ENCODE data around the gene ABHD17A. TPM values are rescaled to one million over a fixed set of nuclear protein-coding genes. Genes with fewer than 3 reads are reported as not detected.
A peak's percentile ranks its signal among the peaks of the same experiment; 100 is the strongest.

The ABHD17A gene
- total RNA-seq, 1 donor from 2014 or later, result 83.0 TPM

DNA sequence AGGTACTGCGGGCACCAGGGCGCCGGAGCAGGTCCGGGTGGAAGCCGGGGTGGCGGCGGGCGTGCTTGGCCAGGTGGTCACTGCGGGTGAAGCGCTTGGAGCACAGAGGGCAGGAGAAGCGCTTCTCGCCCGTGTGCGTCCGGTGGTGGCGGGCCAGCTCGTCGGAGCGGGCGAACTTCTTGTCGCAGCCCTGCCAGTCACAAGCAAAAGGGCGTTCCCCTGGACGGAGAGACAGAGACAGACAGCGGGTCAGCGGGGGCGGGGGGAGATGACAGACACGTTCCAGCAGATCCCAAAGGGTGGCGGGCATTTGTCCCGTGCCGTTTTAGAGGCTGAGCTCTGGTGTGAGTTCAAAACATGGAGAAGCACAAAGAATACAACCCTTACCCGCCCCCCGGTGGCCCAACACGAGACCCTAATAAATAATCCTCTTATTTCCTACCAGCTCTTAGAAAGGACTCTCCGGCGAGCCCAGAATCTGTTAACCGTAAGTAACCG lies 30.7 kb downstream of the ABHD17A start:
- no peak for DNase-seq (ENCODE audit: extremely low spot score in 2 of 2)
- Histone ChIP-seq H3K27me3 (no peaks in the 10 kb centered on the region), H3K4me1 (peaks cover 80% of the 10 kb centered on the region), H3K36me3 (no peaks in the 10 kb centered on the region), H3K27ac (peak overlapping the region; percentile 79), H3K9me3 (no peaks in the 10 kb centered on the region), H3K4me3 (peak overlapping the region in 1 of 2 donors; percentile 43)
- intact Hi-C loops (cut with DNase I), result no loop called here
- no peak for TF ChIP-seq POLR2AphosphoS5 (IDR thresholded peaks at IDR 0.05; ENCODE audit: insufficient read depth in 1 of 2, low read depth in 1 of 2)
- TF ChIP-seq, protein P1, sequence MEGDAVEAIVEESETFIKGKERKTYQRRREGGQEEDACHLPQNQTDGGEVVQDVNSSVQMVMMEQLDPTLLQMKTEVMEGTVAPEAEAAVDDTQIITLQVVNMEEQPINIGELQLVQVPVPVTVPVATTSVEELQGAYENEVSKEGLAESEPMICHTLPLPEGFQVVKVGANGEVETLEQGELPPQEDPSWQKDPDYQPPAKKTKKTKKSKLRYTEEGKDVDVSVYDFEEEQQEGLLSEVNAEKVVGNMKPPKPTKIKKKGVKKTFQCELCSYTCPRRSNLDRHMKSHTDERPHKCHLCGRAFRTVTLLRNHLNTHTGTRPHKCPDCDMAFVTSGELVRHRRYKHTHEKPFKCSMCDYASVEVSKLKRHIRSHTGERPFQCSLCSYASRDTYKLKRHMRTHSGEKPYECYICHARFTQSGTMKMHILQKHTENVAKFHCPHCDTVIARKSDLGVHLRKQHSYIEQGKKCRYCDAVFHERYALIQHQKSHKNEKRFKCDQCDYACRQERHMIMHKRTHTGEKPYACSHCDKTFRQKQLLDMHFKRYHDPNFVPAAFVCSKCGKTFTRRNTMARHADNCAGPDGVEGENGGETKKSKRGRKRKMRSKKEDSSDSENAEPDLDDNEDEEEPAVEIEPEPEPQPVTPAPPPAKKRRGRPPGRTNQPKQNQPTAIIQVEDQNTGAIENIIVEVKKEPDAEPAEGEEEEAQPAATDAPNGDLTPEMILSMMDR (IDR thresholded peaks at IDR 0.05), result no peak
- TF ChIP-seq POLR2A (IDR thresholded peaks at IDR 0.05), result no peak

DNA sequence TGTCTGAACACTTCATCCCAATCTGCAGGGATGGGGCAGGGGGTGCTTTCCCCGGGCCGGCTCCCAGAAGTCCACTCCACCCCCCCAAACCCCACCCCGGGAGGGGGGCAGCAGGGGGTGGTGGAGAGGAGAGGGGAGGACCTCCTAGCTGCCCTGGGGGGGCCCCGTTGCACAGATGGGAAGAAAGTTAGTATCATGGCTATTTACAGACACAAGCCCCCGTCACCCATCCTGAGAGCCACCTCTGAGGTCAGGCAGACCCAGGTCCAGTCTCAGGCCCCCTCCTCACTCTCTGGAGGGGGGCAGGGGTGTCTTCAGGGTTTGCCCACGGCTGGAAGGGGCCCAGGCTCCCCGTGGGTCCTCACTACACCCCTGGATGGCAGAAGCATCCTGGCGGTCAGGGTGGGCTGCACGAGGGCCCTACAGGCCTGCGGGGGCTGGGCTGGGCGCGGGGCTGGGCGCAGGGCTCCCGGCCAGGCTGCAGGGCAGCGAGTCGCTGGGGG lies 31.2 kb downstream of the ABHD17A start:
- H3K4me1 ChIP-seq, result peaks cover 75% of the 10 kb centered on the region
- H3K36me3 ChIP-seq, result no peaks in the 10 kb centered on the region
- TF ChIP-seq, protein P1 (IDR thresholded peaks at IDR 0.05), result no peak
- TF ChIP-seq POLR2AphosphoS5 (IDR thresholded peaks at IDR 0.05; ENCODE audit: insufficient read depth in 1 of 2, low read depth in 1 of 2) (no peak), POLR2A (IDR thresholded peaks at IDR 0.05) (no peak)
- H3K27me3 ChIP-seq, result no peaks in the 10 kb centered on the region
- intact Hi-C loops (cut with DNase I), result no loop called here
- H3K4me3 ChIP-seq, result peak overlapping the region in 1 of 2 donors; percentile 43
- no peak for DNase-seq (ENCODE audit: extremely low spot score in 2 of 2)
- no peaks in the 10 kb centered on the region for H3K9me3 ChIP-seq
- peak overlapping the region; percentile 79 for H3K27ac ChIP-seq

DNA sequence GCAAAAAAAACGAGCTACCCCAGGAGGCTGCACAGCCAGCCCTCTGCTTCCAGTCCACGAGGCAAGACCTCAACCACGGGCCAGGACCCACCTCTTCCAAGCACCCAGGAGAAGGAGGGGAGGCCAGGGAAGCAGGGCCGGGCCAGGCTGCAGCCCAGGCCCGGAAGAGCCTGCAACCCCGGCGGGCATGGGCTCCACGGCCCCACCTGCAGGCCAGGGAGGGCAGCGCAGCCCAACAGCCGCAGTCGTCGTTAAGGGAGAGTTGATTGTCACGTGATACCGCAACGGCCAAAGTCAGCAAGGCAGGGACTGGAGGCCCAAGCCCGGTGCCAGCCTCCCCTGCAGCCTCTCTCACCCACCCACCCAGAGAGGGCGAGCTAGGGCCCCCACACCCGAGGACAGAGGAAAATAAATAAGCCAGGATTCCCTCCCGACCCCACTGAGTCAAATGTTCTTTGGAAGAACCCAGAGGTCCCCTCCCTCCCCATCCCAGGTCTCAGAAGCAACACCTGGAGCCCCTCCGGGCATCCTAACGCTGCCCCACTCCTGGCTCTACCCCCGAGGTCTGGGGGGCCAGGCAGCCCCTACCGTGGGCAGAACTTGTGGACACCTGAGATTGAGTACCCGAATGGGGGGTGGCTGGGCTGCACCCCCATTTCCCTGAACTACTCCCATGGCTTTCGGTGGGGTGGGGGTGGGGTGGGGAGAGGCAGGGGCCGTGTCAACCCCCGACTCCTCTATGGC lies 31.8 kb downstream of the ABHD17A start:
- peak overlapping the region; percentile 79 for H3K27ac ChIP-seq
- no peak for DNase-seq (ENCODE audit: extremely low spot score in 2 of 2)
- no peaks in the 10 kb centered on the region for H3K27me3 ChIP-seq
- no peak overlapping the region for H3K4me3 ChIP-seq
- intact Hi-C loops (cut with DNase I), result no loop called here
- peaks cover 69% of the 10 kb centered on the region for H3K4me1 ChIP-seq
- no peaks in the 10 kb centered on the region for H3K36me3 ChIP-seq
- peak in 1 of 2 donors; percentile 63 for TF ChIP-seq POLR2AphosphoS5 (IDR thresholded peaks at IDR 0.05; ENCODE audit: insufficient read depth in 1 of 2, low read depth in 1 of 2)
- no peak for TF ChIP-seq POLR2A (IDR thresholded peaks at IDR 0.05)
- TF ChIP-seq, protein P1 (IDR thresholded peaks at IDR 0.05), result peak; percentile 25 to 59 (median 50)
- no peaks in the 10 kb centered on the region for H3K9me3 ChIP-seq

DNA sequence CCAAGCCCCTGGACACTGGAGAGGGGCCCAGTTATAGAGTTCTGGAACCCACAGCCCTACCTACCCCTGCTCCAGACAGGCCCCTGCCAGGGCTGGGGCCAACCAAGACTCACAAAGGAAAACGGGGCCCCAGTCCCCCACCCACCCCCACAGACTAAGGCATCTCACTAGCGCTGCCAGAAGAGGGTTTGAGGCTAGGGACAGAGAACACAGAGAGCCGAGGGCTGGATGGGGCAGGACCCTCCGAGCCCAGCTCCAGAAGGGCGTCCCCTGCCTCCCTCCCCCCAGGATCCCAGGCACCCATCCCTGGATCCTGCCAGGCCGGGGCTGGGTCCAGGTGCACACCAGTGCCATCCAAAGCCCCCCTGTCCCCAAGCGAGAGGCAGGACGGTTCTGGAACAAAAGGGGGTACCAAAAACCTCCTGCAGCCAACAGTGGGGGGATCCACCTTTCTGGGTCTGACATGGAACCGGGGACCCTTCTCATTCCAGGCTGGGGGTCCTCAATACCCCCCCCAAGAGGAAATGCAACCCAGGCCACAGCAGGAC lies 32.6 kb downstream of the ABHD17A start:
- H3K27me3 ChIP-seq, result no peaks in the 10 kb centered on the region
- intact Hi-C loops (cut with DNase I), result no loop called here

More for the DNA sequence above, 32.6 kb downstream of the ABHD17A start:
- TF ChIP-seq, protein P1 (IDR thresholded peaks at IDR 0.05), result no peak
- DNase-seq (ENCODE audit: extremely low spot score in 2 of 2), result no peak
- no peak overlapping the region for H3K4me3 ChIP-seq
- H3K4me1 ChIP-seq, result peaks cover 63% of the 10 kb centered on the region
- H3K27ac ChIP-seq, result no peak overlapping the region
- H3K36me3 ChIP-seq, result no peaks in the 10 kb centered on the region
- no peaks in the 10 kb centered on the region for H3K9me3 ChIP-seq
